CD4-positive, alpha-beta T cell (primary cell): ENCODE results near the gene JOSD2. TPM values are rescaled to one million over a fixed set of nuclear protein-coding genes. Genes with fewer than 3 reads are reported as not detected.

Experiments
- ATAC-seq: fragments of 200-7000 bp; cut with Tn5 transposase; one replicate; pipeline ENCODE4 v1.10.0; 2022; ENCODE audit warnings: mild to moderate bottlenecking; ENCODE audit not compliant: poor library complexity
- CTCF ChIA-PET: fragments of 350-600 bp; sonication (Branson Sonifier 250); formaldehyde crosslinking; loops from one replicate; lab custom pipeline; 2021; ENCODE audit warnings: antibody characterized with exemption, inconsistent platforms; lab: Charles Lee
- POLR2A ChIA-PET: fragments of 350-600 bp; sonication (Branson Sonifier 250); formaldehyde crosslinking; loops from one replicate; lab custom pipeline; 2021; ENCODE audit warnings: antibody characterized with exemption, inconsistent platforms; lab: Charles Lee
- DNase-seq, 14 experiments: peaks; one replicate each; pipeline ENCODE4 v3.0.0-alpha.2; 2013 to 2020; ENCODE audit warnings: mixed read lengths in 2 of 14
- H3K27ac ChIP-seq, 2 donors: one replicate each; pipeline versions ENCODE4 v1.5.1 to v1.7.0; 2013; ENCODE audit warnings: low read length in 2 of 2, low read depth in 1 of 2, mild to moderate bottlenecking in 1 of 2
- H3K27me3 ChIP-seq, 2 experiments: 1 replicate in 1 of 2; 2 replicates in 1 of 2; pipeline versions ENCODE4 v1.6.1 to v1.7.0; 2013; ENCODE audit warnings: low read length in 2 of 2, control low read depth in 1 of 2, mild to moderate bottlenecking in 1 of 2, moderate library complexity in 1 of 2; ENCODE audit not compliant: insufficient read depth in 2 of 2, control insufficient read depth in 1 of 2
- H3K36me3 ChIP-seq: one replicate; pipeline ENCODE4 v1.6.1; 2013; ENCODE audit warnings: low read length, control low read depth; ENCODE audit not compliant: insufficient read depth
- H3K4me1 ChIP-seq: one replicate; pipeline ENCODE4 v1.6.1; 2013; ENCODE audit warnings: low read length, control low read depth; ENCODE audit not compliant: insufficient read depth
- H3K4me3 ChIP-seq: one replicate; pipeline ENCODE4 v1.5.1; 2013; ENCODE audit warnings: mild to moderate bottlenecking, low read length, moderate library complexity
- H3K9me3 ChIP-seq, 2 experiments: 1 replicate in 1 of 2; 2 replicates in 1 of 2; pipeline versions ENCODE4 v1.6.1 to v1.7.0; 2013; ENCODE audit warnings: low read length in 2 of 2, mild to moderate bottlenecking in 2 of 2, control low read depth in 1 of 2, moderate library complexity in 1 of 2; ENCODE audit not compliant: control insufficient read depth in 1 of 2, insufficient read depth in 1 of 2
- H3K27ac Mint-ChIP-seq: one replicate; pipeline ENCODE4 v1.8.0; 2020; ENCODE audit warnings: mixed read lengths
- H3K27me3 Mint-ChIP-seq: one replicate; pipeline ENCODE4 v1.8.0; 2021; ENCODE audit warnings: mixed read lengths
- H3K36me3 Mint-ChIP-seq: one replicate; pipeline ENCODE4 v1.8.0; 2021; ENCODE audit warnings: low read depth, mixed read lengths
- H3K4me1 Mint-ChIP-seq: one replicate; pipeline ENCODE4 v1.8.0; 2021; ENCODE audit warnings: low read depth, mixed read lengths
- H3K4me3 Mint-ChIP-seq: one replicate; pipeline ENCODE4 v1.8.0; 2020; ENCODE audit warnings: mild to moderate bottlenecking, mixed read lengths
- H3K9me3 Mint-ChIP-seq: one replicate; pipeline ENCODE4 v1.8.0; 2020; ENCODE audit warnings: mixed read lengths
- CTCF ChIP-seq: fragments of 200-600 bp; IDR thresholded peaks from one replicate; pipeline ENCODE4 v1.8.0; 2022; ENCODE audit warnings: antibody characterized with exemption, mild to moderate bottlenecking
- intact Hi-C, 2 experiments: fragments of 100-400 bp; cut with DNase I in 1 of 2; cut with micrococcal nuclease in 1 of 2; formaldehyde crosslinking; loops; one replicate each; pipeline versions ENCODE4 v1.15.1 to v1.9.0; 2023 to 2025; cut with DNase I, micrococcal nuclease
- total RNA-seq, 174 experiments: library from RNA in 2 of 174; stranded (reverse) in 2 of 174; gene quantifications; one replicate each; pipeline ENCODE4 v1.2.3 and lab custom pipeline; 2021 to 2026

JOSD2 gene
- total RNA-seq, 2 experiments from 2014 or later = 11.7 to 11.9 TPM

- Mint-ChIP-seq H3K36me3 (no peaks in the 10 kb centered on the region), H3K27me3 (peaks cover 79% of the 10 kb centered on the region), H3K9me3 (no peaks in the 10 kb centered on the region), H3K4me3 (no peak overlapping the region), H3K4me1 (peaks cover 9% of the 10 kb centered on the region), H3K27ac (no peak overlapping the region)
- intact Hi-C loops = no loop called here
- ChIA-PET CTCF (no interaction called here), POLR2A (no interaction called here)
- Histone ChIP-seq H3K36me3 (no peaks in the 10 kb centered on the region), H3K4me1 (peaks cover 17% of the 10 kb centered on the region), H3K9me3 (peaks cover 0 to 9% of the 10 kb centered on the region in 2 experiments), H3K4me3 (no peak overlapping the region), H3K27me3 (peaks cover 34 to 70% of the 10 kb centered on the region in 2 experiments), H3K27ac (no peak overlapping the region)
- DNase-seq (no peak), ATAC-seq (no peak)
- no peak for TF ChIP-seq CTCF
Observed at GRCh38 chr19:50553134-50553703, 42.2 kb upstream of the JOSD2 start.

- intact Hi-C loops = no loop called here
- no peak for TF ChIP-seq CTCF
- Mint-ChIP-seq H3K27me3 (peaks cover 77% of the 10 kb centered on the region), H3K9me3 (no peaks in the 10 kb centered on the region), H3K4me3 (no peak overlapping the region), H3K27ac (no peak overlapping the region), H3K4me1 (peaks cover 9% of the 10 kb centered on the region), H3K36me3 (no peaks in the 10 kb centered on the region)
- H3K4me1 ChIP-seq = peaks cover 17% of the 10 kb centered on the region
- H3K36me3 ChIP-seq = no peaks in the 10 kb centered on the region
- H3K4me3 ChIP-seq = no peak overlapping the region
- peaks cover 0 to 9% of the 10 kb centered on the region in 2 experiments for H3K9me3 ChIP-seq
- ChIA-PET POLR2A (no interaction called here), CTCF (no interaction called here)
- no peak for DNase-seq
- no peak for ATAC-seq
- H3K27me3 ChIP-seq = peaks cover 34 to 70% of the 10 kb centered on the region in 2 experiments
- no peak overlapping the region for H3K27ac ChIP-seq
Observed at GRCh38 chr19:50552540-50552939, 41.5 kb upstream of the JOSD2 start.

GRCh38 chr19:50551715-50552187, 40.8 kb upstream of the JOSD2 start:
- ATAC-seq (no peak), DNase-seq (no peak)
- ChIA-PET CTCF (no interaction called here), POLR2A (no interaction called here)
- H3K36me3 ChIP-seq = no peaks in the 10 kb centered on the region
- Mint-ChIP-seq H3K9me3 (no peaks in the 10 kb centered on the region), H3K4me3 (no peak overlapping the region), H3K27ac (no peak overlapping the region), H3K4me1 (peaks cover 9% of the 10 kb centered on the region), H3K36me3 (no peaks in the 10 kb centered on the region), H3K27me3 (peaks cover 76% of the 10 kb centered on the region)
- H3K4me3 ChIP-seq = no peak overlapping the region
- TF ChIP-seq CTCF = no peak
- no peak overlapping the region for H3K27ac ChIP-seq
- intact Hi-C loops = no loop called here
- H3K4me1 ChIP-seq = peaks cover 14% of the 10 kb centered on the region
- peaks cover 0 to 9% of the 10 kb centered on the region in 2 experiments for H3K9me3 ChIP-seq
- H3K27me3 ChIP-seq = peaks cover 34 to 64% of the 10 kb centered on the region in 2 experiments
